ENCODE data around the gene DOCK10. TPM values are rescaled to one million over a fixed set of nuclear protein-coding genes. Genes with fewer than 3 reads are reported as not detected.

The DOCK10 gene
- total RNA-seq, 4 donors from 2014 or later = 11.9 to 42.0 (median 17.9) TPM

DNA sequence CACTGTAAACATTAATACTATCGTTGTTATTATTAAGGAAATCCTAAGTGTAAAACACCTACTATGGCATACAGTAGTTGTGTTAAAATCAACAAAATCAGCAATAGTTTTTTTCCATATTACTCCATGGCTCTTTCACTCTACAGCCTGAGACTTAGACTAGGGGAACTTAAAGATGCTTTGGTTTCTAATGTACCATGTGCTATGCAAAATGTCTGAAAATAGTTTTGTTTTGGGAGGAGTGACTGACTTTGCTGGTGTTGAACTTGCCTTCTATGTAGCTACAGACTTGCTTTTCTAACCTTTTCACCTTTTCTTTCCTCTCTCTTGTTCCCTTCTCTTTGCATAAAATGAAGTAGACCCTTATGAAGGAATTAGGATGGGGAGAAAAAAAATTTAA lies 167.1 kb downstream of the DOCK10 start:
- no peak for ATAC-seq (ENCODE audit: low FRiP score)
- TF ChIP-seq, protein P1, sequence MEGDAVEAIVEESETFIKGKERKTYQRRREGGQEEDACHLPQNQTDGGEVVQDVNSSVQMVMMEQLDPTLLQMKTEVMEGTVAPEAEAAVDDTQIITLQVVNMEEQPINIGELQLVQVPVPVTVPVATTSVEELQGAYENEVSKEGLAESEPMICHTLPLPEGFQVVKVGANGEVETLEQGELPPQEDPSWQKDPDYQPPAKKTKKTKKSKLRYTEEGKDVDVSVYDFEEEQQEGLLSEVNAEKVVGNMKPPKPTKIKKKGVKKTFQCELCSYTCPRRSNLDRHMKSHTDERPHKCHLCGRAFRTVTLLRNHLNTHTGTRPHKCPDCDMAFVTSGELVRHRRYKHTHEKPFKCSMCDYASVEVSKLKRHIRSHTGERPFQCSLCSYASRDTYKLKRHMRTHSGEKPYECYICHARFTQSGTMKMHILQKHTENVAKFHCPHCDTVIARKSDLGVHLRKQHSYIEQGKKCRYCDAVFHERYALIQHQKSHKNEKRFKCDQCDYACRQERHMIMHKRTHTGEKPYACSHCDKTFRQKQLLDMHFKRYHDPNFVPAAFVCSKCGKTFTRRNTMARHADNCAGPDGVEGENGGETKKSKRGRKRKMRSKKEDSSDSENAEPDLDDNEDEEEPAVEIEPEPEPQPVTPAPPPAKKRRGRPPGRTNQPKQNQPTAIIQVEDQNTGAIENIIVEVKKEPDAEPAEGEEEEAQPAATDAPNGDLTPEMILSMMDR (IDR thresholded peaks at IDR 0.05) = no peak
- no peak for DNase-seq (ENCODE audit: low spot score)

DNA sequence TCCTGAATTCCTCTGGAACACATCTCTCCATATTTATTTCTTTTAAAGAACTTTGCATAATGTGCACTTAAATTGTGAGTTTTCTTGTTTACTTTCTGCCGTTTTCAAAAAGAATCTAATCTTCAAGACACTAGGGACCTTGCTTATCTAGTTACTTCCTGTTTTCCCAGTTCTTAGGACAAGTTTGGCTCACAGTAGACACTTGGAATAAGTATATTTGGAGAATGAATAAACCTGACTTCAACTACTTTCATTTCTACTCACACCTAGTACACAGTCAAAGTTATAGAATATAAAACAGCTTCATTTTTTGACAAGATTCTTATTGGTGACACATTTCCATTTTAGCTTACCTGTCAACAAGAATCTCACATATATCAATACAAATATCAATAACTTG lies 170.5 kb downstream of the DOCK10 start:
- TF ChIP-seq, protein P1 (IDR thresholded peaks at IDR 0.05) = no peak
- DNase-seq (ENCODE audit: low spot score) (no peak), ATAC-seq (ENCODE audit: low FRiP score) (no peak)

DNA sequence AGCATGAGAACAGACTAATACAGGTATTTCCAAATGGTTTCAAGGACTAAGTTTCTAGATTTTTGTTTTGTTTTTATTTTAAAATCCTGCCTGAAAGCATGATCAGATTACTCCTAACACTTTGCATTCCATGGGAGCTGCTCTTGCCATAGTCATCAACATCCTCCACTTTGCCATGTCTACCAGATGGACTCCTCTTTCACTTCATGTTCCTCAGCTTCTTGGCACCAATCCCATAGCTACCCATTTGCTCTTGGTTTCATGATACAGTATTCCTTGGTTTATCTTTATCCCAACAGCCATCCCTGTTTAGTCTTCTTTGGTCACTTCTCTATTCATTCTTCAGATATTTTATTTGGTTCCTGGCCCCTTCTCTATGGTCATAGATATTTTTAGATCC lies 171.9 kb downstream of the DOCK10 start:
- TF ChIP-seq, protein P1 (IDR thresholded peaks at IDR 0.05) = no peak
- DNase-seq (ENCODE audit: low spot score) (no peak), ATAC-seq (ENCODE audit: low FRiP score) (no peak)

DNA sequence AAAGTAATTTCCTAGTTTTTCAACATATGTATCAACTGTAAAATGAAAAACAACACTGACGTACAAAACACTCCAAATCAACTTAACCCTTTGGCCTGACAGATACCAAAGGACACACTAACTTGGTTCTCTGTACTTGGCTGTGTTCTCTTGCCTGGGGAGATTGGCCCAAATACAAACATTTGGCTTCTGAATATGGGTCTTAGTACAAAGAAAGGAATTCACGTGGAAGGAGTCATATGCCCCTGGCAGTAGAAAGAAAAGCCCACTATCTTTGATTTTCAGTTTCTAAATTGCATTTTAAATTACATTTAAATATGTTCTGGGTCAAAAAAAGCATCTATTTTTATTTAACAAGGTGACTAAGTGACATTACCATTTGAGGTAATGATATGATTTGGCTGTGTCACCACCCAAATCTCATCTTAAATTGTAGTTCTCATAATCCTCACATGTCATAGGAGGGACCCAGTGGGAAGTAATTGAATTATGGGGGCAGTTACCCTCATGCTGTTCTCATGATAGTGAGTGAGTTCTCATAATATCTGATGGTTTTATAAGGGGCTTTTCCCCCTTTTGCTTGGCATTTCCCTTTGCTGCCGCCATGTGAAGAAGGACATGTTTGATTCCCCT lies 172.6 kb downstream of the DOCK10 start:
- TF ChIP-seq, protein P1 (IDR thresholded peaks at IDR 0.05) = no peak
- DNase-seq (ENCODE audit: low spot score) = no peak
- ATAC-seq (ENCODE audit: low FRiP score) = no peak

DNA sequence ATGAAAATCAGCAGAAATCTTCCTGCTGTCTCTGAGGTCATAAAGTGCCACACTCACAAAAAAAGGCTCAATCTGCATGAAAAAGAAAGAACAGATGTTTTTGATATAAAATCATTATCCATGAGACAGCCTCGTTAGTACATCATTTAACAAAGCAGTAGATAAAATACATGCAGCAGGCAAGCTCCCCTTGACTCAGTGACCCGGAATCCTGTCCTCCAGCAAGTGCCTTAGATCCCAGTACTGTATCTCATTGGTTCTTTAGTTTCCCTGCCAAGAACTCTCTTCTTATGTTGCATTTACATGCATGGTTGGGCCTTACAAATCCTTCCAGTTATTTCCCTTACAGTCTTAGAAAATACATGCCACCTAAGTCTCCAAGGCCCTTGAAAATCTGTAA lies 177.3 kb downstream of the DOCK10 start:
- no peak for ATAC-seq (ENCODE audit: low FRiP score)
- DNase-seq (ENCODE audit: low spot score) = no peak
- TF ChIP-seq, protein P1 (IDR thresholded peaks at IDR 0.05) = no peak

DNA sequence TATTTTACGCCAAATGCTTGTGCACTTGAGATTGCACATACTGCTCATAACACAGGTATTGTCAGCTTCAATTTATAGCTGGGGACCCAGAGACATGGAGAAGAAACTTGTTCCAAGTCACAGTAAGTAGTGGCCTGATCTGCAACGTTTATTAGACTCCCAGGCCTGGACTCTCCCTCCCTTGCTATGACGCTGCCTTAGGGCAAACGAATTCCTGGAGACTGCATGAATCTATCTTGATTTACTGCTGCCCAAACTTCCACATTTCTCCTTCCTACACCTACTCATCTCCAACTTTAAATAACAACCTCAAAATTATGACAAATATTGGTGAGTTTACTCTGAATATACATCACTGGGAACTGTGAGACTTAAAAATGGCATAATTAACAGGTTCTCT lies 181.0 kb downstream of the DOCK10 start:
- TF ChIP-seq, protein P1 (IDR thresholded peaks at IDR 0.05) = no peak
- ATAC-seq (ENCODE audit: low FRiP score) (no peak), DNase-seq (ENCODE audit: low spot score) (no peak)

DNA sequence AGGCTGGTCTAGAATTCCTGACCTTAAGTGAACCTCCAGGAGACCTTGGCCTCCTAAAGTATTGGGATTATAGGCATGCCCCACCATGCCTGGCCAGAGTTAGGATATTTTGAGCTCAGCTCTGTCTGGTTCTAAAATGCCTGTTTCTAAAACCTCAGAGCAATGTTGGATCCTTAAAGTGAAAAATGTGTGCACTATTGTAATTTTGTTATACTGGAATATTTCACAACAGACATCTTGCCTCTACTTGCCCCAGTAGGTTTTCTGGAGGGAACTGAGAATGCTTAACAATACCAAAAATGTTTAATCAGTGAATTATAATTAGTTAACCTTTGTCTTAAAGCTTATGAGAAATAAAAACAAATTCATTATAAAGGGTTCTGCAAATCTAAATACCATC lies 181.5 kb downstream of the DOCK10 start:
- DNase-seq (ENCODE audit: low spot score) = no peak
- TF ChIP-seq, protein P1 (IDR thresholded peaks at IDR 0.05) = no peak
- ATAC-seq (ENCODE audit: low FRiP score) = no peak
